GM19193 (cell line): ENCODE results near the gene OVOL1.

ENCODE experiments used
- POLR2A ChIP-seq: IDR thresholded peaks from 4 replicates; pipeline ENCODE4 v1.6.1; 2011; ENCODE audit not compliant: insufficient read depth, insufficient read length; ENCODE audit errors: extremely low read depth

Gene OVOL1

GRCh38 chr11:65794570-65795510 lies 8.0 kb downstream of the OVOL1 start:
- no peak for TF ChIP-seq POLR2A

- TF ChIP-seq POLR2A = no peak
Measured at GRCh38 chr11:65796726-65797601, 10.1 kb downstream of the OVOL1 start.

GRCh38 chr11:65797711-65798110 lies 10.8 kb downstream of the OVOL1 start:
- no peak for TF ChIP-seq POLR2A

GRCh38 chr11:65798882-65799281 lies 12.0 kb downstream of the OVOL1 start:
- TF ChIP-seq POLR2A = no peak

GRCh38 chr11:65801153-65801987 lies 14.5 kb downstream of the OVOL1 start:
- TF ChIP-seq POLR2A = no peak

- TF ChIP-seq POLR2A = no peak
Measured at GRCh38 chr11:65802841-65803240, 16.0 kb downstream of the OVOL1 start.

GRCh38 chr11:65803797-65804492 lies 17.1 kb downstream of the OVOL1 start:
- no peak for TF ChIP-seq POLR2A

- TF ChIP-seq POLR2A = no peak
Measured at GRCh38 chr11:65806979-65807378, 20.1 kb downstream of the OVOL1 start.

- TF ChIP-seq POLR2A = no peak
Measured at GRCh38 chr11:65808744-65809341, 22.0 kb downstream of the OVOL1 start.

- TF ChIP-seq POLR2A = no peak
Measured at GRCh38 chr11:65809496-65809895, 22.6 kb downstream of the OVOL1 start.

GRCh38 chr11:65810046-65810868 lies 23.4 kb downstream of the OVOL1 start:
- TF ChIP-seq POLR2A = no peak

GRCh38 chr11:65811764-65812475 lies 25.1 kb downstream of the OVOL1 start:
- no peak for TF ChIP-seq POLR2A
